HCT116 (cell line): ENCODE data around the gene TJP1. TPM values are rescaled to one million over a fixed set of nuclear protein-coding genes. Genes with fewer than 3 reads are reported as not detected.

Source experiments
- ATAC-seq: fragments of 200-7000 bp; cut with Tn5 transposase; 2 replicates; pipeline ENCODE4 v1.9.1; 2020; ENCODE audit warnings: mild to moderate bottlenecking, moderate library complexity
- BruUV-seq: library from RNA; stranded (reverse); fragments of 400-500 nt; replicated peaks from 2 replicates; lab custom pipeline; 2021; lab: Mats Ljungman, UMichigan
- CTCF ChIA-PET: fragments of 300-600 bp; sonication (Branson Sonifier 250); formaldehyde crosslinking; loops from one replicate; lab custom pipeline; 2021; ENCODE audit warnings: antibody characterized with exemption; lab: Charles Lee
- POLR2A ChIA-PET: fragments of 300-600, 350-600 bp; sonication (Branson Sonifier 250); formaldehyde crosslinking; loops from one replicate; lab custom pipeline; 2021; ENCODE audit warnings: antibody characterized with exemption; lab: Charles Lee
- RAD21 ChIA-PET, 2 experiments: fragments of 300-600 bp; sonication (Branson Sonifier 250); formaldehyde crosslinking; loops; one replicate each; lab custom pipeline; 2023; ENCODE audit warnings: low total read pairs in 2 of 2; ENCODE audit not compliant: uncharacterized antibody in 2 of 2, unreplicated experiment in 2 of 2, low non-redundant PET in 1 of 2; lab: Charles Lee
- DNase-seq: peaks from one replicate; pipeline ENCODE4 v3.0.0-alpha.2; 2010; ENCODE audit warnings: low read depth, low spot score
- H2AFZ ChIP-seq: fragments of 200-600 bp; shearing (Covaris generic), sonication (generic); 2 replicates; pipeline ENCODE4 v1.6.1; 2017; ENCODE audit warnings: low read depth, mixed run types, mixed read lengths, antibody characterized with exemption, low read length; ENCODE audit not compliant: poor library complexity, severe bottlenecking
- H3K27ac ChIP-seq: 2 replicates; pipeline ENCODE4 v1.5.1; 2012; ENCODE audit warnings: low read depth, low read length
- H3K27me3 ChIP-seq: fragments of 200-600 bp; sonication (generic); 2 replicates; pipeline ENCODE4 v1.6.1; 2016; ENCODE audit warnings: mixed run types, low read length, mixed read lengths; ENCODE audit not compliant: insufficient read depth
- H3K36me3 ChIP-seq, 2 experiments: fragments of 200-500 bp in 1 of 2; fragments of 200-600 bp in 1 of 2; sonication (Bioruptor generic) in 1 of 2; sonication (generic) in 1 of 2; 2 replicates each; pipeline versions ENCODE4 v1.5.1 to v1.6.1; 2014 to 2016; ENCODE audit warnings: low read length in 2 of 2, inconsistent platforms in 1 of 2, mixed read lengths in 1 of 2, mixed run types in 1 of 2; ENCODE audit not compliant: insufficient read depth in 2 of 2, control insufficient read depth in 1 of 2
- H3K4me1 ChIP-seq, 2 experiments: fragments of 200-600 bp in 1 of 2; sonication (generic) in 1 of 2; 2 replicates each; pipeline versions ENCODE4 v1.5.1 to v1.6.1; 2012 to 2017; ENCODE audit warnings: low read length in 2 of 2, inconsistent platforms in 1 of 2, mild to moderate bottlenecking in 1 of 2, mixed read lengths in 1 of 2, mixed run types in 1 of 2, moderate library complexity in 1 of 2; ENCODE audit not compliant: insufficient read depth in 2 of 2, control insufficient read depth in 1 of 2
- H3K4me2 ChIP-seq: fragments of 200-600 bp; sonication (generic); 2 replicates; pipeline ENCODE4 v1.6.1; 2017; ENCODE audit warnings: mixed run types, low read length, mixed read lengths
- H3K4me3 ChIP-seq, 2 experiments: fragments of 200-600 bp in 1 of 2; sonication (generic) in 1 of 2; replicated peaks in 1 of 2; 2 replicates each; pipeline ENCODE4 v1.5.1; 2011 to 2016; ENCODE audit warnings: low read length in 2 of 2, control low read depth in 1 of 2, low read depth in 1 of 2, mild to moderate bottlenecking in 1 of 2, mixed read lengths in 1 of 2, mixed run types in 1 of 2
- H3K79me2 ChIP-seq: fragments of 200-600 bp; sonication (generic); 2 replicates; pipeline ENCODE4 v1.6.1; 2017; ENCODE audit warnings: mild to moderate bottlenecking, mixed run types, low read length, moderate library complexity, mixed read lengths; ENCODE audit not compliant: insufficient read depth
- H3K9ac ChIP-seq: fragments of 200-600 bp; sonication (generic); 2 replicates; pipeline ENCODE4 v1.6.1; 2016; ENCODE audit warnings: low read length, mixed read lengths
- H3K9me2 ChIP-seq: fragments of 200-600 bp; sonication (generic), shearing (Covaris generic); 2 replicates; pipeline ENCODE4 v1.6.1; 2017; ENCODE audit warnings: mixed run types, mild to moderate bottlenecking, moderate library complexity; ENCODE audit not compliant: insufficient read depth
- H3K9me3 ChIP-seq, 2 experiments: fragments of 200-500 bp in 1 of 2; fragments of 200-600 bp in 1 of 2; sonication (Bioruptor generic) in 1 of 2; sonication (generic) in 1 of 2; 2 replicates each; pipeline ENCODE4 v1.6.1; 2014 to 2017; ENCODE audit warnings: low read length in 2 of 2, mixed read lengths in 2 of 2, inconsistent platforms in 1 of 2, low read depth in 1 of 2, mild to moderate bottlenecking in 1 of 2, mixed run types in 1 of 2, moderate library complexity in 1 of 2; ENCODE audit not compliant: control insufficient read depth in 1 of 2, insufficient read depth in 1 of 2
- H4K20me1 ChIP-seq: fragments of 200-600 bp; sonication (generic), shearing (Covaris generic); 2 replicates; pipeline ENCODE4 v1.6.1; 2017; ENCODE audit warnings: mixed run types, mild to moderate bottlenecking, moderate library complexity; ENCODE audit not compliant: insufficient read depth
- ATF3 ChIP-seq: IDR thresholded peaks from 2 replicates; pipeline ENCODE4 v1.6.1; 2012
- CBX3 ChIP-seq: IDR thresholded peaks from 2 replicates; pipeline ENCODE4 v1.6.1; 2012; ENCODE audit warnings: low read depth
- EGR1 ChIP-seq: IDR thresholded peaks from 2 replicates; pipeline ENCODE4 v1.6.1; 2012; ENCODE audit warnings: low read depth
- ELF1 ChIP-seq: IDR thresholded peaks from 2 replicates; pipeline ENCODE4 v1.6.1; 2012; ENCODE audit warnings: low read depth, borderline replicate concordance
- EZH2 ChIP-seq: fragments of 200-600 bp; sonication (generic); IDR thresholded peaks from 2 replicates; pipeline ENCODE4 v1.6.1; 2017; ENCODE audit warnings: antibody characterized with exemption, mixed run types
- EZH2phosphoT487 ChIP-seq: fragments of 200-600 bp; IDR thresholded peaks from 2 replicates; pipeline ENCODE4 v1.6.1; 2018; ENCODE audit warnings: antibody characterized with exemption, borderline replicate concordance
- JUND ChIP-seq: IDR thresholded peaks from 2 replicates; pipeline ENCODE4 v1.6.1; 2012
- MAX ChIP-seq: IDR thresholded peaks from 2 replicates; pipeline ENCODE4 v1.6.1; 2012
- POLR2AphosphoS5 ChIP-seq: IDR thresholded peaks from 2 replicates; pipeline ENCODE4 v1.6.1; 2011; ENCODE audit warnings: mild to moderate bottlenecking, low read depth, low read length, moderate library complexity
- RAD21 ChIP-seq: IDR thresholded peaks from 2 replicates; pipeline ENCODE4 v1.6.1; 2012; ENCODE audit warnings: low read depth, mild to moderate bottlenecking
- REST ChIP-seq: IDR thresholded peaks from 2 replicates; pipeline ENCODE4 v1.6.1; 2012; ENCODE audit warnings: low read depth
- SP1 ChIP-seq: IDR thresholded peaks from 2 replicates; pipeline ENCODE4 v1.6.1; 2012; ENCODE audit warnings: low read depth
- TCF7L2 ChIP-seq: IDR thresholded peaks from 2 replicates; pipeline ENCODE4 v1.7.0; 2011; ENCODE audit warnings: borderline replicate concordance, inconsistent platforms; ENCODE audit not compliant: insufficient read depth, insufficient read length; ENCODE audit errors: extremely low read depth
- YY1 ChIP-seq: IDR thresholded peaks from 2 replicates; pipeline ENCODE4 v1.6.1; 2011; ENCODE audit warnings: low read length, low read depth, moderate library complexity, mild to moderate bottlenecking; ENCODE audit not compliant: insufficient replicate concordance; ENCODE audit errors: extremely low read depth
- ZBTB33 ChIP-seq: IDR thresholded peaks from 2 replicates; pipeline ENCODE4 v1.6.1; 2011; ENCODE audit warnings: mild to moderate bottlenecking, low read length, moderate library complexity; ENCODE audit not compliant: insufficient replicate concordance; ENCODE audit errors: extremely low read depth
- ZFX ChIP-seq: fragments of 450-650 bp; IDR thresholded peaks from 2 replicates; pipeline ENCODE4 v1.6.1; 2017
- ZNF274 ChIP-seq: fragments of 200-500 bp; sonication (Bioruptor generic); IDR thresholded peaks from 2 replicates; pipeline ENCODE4 v1.6.1; 2014; ENCODE audit warnings: mild to moderate bottlenecking, low read depth, low read length, inconsistent platforms
- intact Hi-C: fragments of 100-400 bp; cut with micrococcal nuclease; formaldehyde crosslinking; loops from 2 replicates; pipeline ENCODE4 v1.10.0; 2022
- total RNA-seq: library from RNA; stranded (reverse); gene quantifications from one replicate; pipeline ENCODE4 v1.2.1, GENCODE V29; 2021; ENCODE audit not compliant: unreplicated experiment

TJP1 gene
- total RNA-seq, 1 experiment from 2014 or later = 83.6 TPM

GRCh38 chr15:29740692-29741311, 81.5 kb downstream of the TJP1 start (continued):
- no peak for TF ChIP-seq ZBTB33
- no peak for TF ChIP-seq YY1
- no peak for TF ChIP-seq ELF1
- TF ChIP-seq MAX = no peak
- TF ChIP-seq ZFX = no peak
- no peak for TF ChIP-seq JUND
- TF ChIP-seq RAD21 = peak; percentile 42; the same call in 1 of the 2 replicates
- TF ChIP-seq EGR1 = no peak
- no peak for TF ChIP-seq TCF7L2
- TF ChIP-seq, all 23 proteins: peak for 2

GRCh38 chr15:29736744-29737020, 85.6 kb downstream of the TJP1 start:
- peaks cover 19 to 21% of the 10 kb centered on the region in 2 experiments; a peak in 3 of 4 replicates for H3K36me3 ChIP-seq
- H3K4me3 ChIP-seq = peak overlapping the region in 1 of 2 experiments; percentile 21; a peak in 2 of 4 replicates
- peaks cover 47 to 55% of the 10 kb centered on the region in 2 experiments for H3K4me1 ChIP-seq
- peak; percentile 92 for DNase-seq
- no TSS peak for BruUV-seq
- no peak overlapping the region for H2AFZ ChIP-seq
- POLR2A ChIA-PET = interaction anchor here (0.9 kb wide), 1 partner anchor 189 kb away, joined by 4 read pairs; no protein-coding TSS in a partner anchor
- intact Hi-C loops = loop anchor here (2.0 kb wide), 2 partner anchors 20 to 184 kb away; no protein-coding TSS in a partner anchor
- no peaks in the 10 kb centered on the region for H3K79me2 ChIP-seq
- no peaks in the 10 kb centered on the region for H4K20me1 ChIP-seq
- H3K27ac ChIP-seq = peak overlapping the region; percentile 92; the same call in 1 of the 2 replicates
- peak overlapping the region; percentile 63 for H3K4me2 ChIP-seq
- H3K9me3 ChIP-seq = no peaks in the 10 kb centered on the region
- peak overlapping the region; percentile 22 for H3K9ac ChIP-seq
- H3K27me3 ChIP-seq = no peaks in the 10 kb centered on the region
- RAD21 ChIA-PET = interaction anchor here in 1 of 2 experiments (1.2 kb wide), 1 partner anchor 189 kb away, joined by 5 read pairs; no protein-coding TSS in a partner anchor
- H3K9me2 ChIP-seq = no peaks in the 10 kb centered on the region
- peak; percentile 88 for ATAC-seq
- CTCF ChIA-PET = interaction anchor here (1.0 to 1.6 kb wide), 3 partner anchors 10 to 189 kb away, joined by 3 to 10 read pairs (median 3); no protein-coding TSS in a partner anchor
- TF ChIP-seq REST (no peak), SP1 (peak; percentile 86), EZH2 (no peak), JUND (peak; percentile 94), MAX (peak; percentile 65), RAD21 (no peak), TCF7L2 (peak; percentile 100), CBX3 (peak; percentile 80), EZH2phosphoT487 (no peak), ZNF274 (no peak), POLR2AphosphoS5 (peak; percentile 53; the same call in 1 of the 2 replicates), ATF3 (peak; percentile 49; the same call in 1 of the 2 replicates)
